GM21515 (cell line): ENCODE measurements around the gene ST3GAL6.

Experiments used
- ATAC-seq: cut with Tn5 transposase; IDR thresholded peaks from one replicate; pipeline ENCODE4 v1.9.1; 2021; ENCODE audit not compliant: unreplicated experiment

Gene ST3GAL6

DNA sequence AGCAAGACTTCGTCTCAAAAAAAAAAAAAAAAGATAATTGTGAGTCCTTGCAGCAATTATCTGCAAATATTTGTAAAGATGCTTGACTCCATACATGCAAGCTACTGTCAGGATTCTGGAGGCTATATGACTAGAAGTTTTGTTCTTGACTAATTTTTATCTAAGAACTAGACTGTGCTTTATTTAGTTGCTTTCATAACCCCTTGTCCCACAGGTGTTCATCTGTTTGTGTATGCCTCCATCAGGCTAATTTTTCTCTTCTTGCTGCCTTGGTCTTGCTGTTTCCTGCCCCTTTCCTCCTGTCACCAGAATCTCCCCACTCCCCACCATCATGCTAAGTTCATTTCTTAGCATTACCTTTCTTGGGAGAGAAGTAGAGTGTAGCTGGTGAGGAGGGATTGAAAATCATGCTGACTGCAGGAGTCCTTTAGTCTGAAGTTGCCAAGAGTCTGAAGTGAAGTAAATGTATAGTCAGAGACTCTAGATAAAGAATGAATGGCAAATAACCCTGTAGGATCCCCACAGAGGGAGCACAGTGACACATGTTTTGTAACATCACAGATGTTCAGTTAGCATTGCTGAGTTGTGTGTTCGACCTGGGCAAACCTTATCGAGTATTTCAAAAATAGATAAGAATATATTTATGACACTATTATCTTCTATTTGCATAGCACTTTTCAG is 12.5 kb downstream of the ST3GAL6 start:
- no peak for ATAC-seq

DNA sequence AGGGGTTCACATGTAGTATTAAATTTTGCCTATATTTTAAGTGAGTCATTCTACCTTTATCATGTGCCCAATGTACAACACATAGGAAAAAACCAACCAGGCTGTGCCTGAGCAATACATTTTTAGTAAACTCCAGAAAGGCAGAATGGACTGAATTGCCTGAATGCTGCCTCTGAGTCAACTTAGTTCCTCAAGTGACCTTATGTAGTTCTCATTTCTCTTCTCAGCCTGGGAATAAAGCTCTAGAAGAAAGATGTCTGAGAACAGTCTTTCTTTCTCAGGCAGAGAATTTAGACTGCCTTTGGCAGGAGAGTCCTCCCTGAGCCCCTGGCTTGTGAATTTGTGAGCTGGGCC is 13.0 kb downstream of the ST3GAL6 start:
- ATAC-seq = no peak

- no peak for ATAC-seq
These were observed 14.1 kb downstream of the ST3GAL6 start for GRCh38 chr3:98777286-98777685.

DNA sequence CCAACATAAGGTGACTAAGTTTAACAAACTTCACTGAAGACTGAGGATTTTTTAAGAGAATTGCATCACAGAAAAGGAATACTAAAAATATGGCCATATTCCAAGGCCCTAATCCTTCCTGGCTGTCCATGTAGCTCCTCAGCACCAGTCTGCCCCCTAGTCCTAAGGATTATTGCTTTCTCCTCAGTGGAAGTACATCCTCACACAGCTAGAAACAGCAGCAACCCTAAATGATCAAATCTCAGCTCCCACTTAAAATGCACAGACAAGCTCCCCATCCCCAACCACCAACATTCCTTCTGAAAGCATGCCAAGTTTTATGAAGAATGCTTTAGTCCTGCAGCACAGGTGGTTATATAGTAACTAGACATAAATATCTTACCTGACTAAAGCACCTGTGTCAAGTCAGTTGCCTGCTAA is 14.7 kb downstream of the ST3GAL6 start:
- ATAC-seq = no peak

- ATAC-seq = no peak
These were observed 15.2 kb downstream of the ST3GAL6 start for GRCh38 chr3:98778383-98778782.

GRCh38 chr3:98778852-98779413 is 15.8 kb downstream of the ST3GAL6 start:
- no peak for ATAC-seq

GRCh38 chr3:98779541-98780335 is 16.6 kb downstream of the ST3GAL6 start:
- no peak for ATAC-seq

DNA sequence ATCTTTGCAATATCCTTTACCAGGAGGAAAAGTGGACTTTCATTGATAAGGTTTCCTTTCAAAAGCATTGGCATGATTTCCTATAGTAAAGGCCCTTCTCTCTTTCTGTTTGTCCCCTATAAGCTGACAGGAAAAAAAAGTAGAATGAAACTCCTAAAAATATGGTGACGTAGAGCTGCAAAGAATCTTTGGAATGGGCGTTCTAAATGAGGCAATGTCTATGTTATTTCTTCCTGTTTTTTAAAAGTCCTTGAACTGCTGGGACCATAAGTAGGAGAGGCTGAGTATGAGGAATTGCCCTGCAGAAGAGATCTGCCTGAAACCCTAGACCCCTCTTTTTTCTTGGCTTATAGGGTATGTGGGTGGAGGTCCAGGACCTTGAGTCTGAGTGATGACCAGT is 17.2 kb downstream of the ST3GAL6 start:
- no peak for ATAC-seq

DNA sequence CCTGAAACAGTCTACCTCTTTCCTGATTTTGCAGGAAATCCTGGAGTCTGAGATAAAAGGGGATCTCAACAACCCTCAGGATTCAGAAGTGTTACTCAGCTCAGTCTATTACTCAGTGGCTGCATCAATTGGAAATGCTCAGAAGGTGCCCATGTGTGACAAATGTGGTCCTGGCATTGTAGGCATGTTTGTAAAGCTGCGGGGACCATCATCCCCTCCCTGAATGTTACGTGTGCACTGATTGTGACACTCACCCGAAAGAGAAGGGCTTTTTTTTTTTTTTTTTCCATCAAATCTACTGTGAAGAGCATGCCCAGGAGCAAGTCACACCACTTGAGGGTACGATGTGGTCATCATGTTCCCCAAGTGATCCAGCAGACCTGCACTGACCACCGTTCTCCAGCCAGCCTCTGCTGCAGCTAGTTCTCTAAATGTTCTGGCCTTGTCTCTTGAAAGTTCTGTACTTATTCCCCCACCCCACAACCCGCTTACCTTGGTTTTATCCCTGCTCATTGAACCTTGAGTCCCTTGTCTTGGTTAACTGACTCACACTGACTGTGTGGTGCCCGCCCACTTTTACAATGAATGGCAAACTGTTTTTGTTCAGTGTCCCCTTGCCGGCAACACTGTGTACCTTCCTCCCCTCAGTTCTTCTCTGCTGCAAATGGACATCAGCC is 19.8 kb downstream of the ST3GAL6 start:
- no peak for ATAC-seq

DNA sequence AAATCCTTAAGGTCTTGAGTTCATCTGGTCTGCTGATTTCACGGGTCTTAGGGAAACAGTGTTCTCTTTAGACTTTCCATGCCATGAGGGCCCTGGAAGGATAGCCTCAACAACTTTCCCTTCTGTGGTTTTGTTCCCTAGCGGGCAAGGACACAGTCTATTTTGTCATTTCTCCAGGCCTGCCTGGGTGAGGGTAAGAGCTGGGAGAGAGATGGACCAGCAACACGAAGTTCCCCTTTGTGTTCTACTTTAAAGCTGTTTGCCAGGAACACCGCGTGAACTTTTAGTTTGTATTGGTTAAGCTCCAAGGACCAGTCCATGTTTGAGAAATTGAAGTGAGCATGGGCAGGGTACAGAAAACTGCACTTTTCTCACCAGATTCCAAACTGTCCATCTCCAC is 20.9 kb downstream of the ST3GAL6 start:
- no peak for ATAC-seq

- no peak for ATAC-seq
These were observed 21.8 kb downstream of the ST3GAL6 start for GRCh38 chr3:98784666-98785600.

- ATAC-seq = no peak
These were observed 23.3 kb downstream of the ST3GAL6 start for GRCh38 chr3:98786364-98787006.

- ATAC-seq = no peak
These were observed 24.0 kb downstream of the ST3GAL6 start for GRCh38 chr3:98787181-98787580.

GRCh38 chr3:98788651-98789050 is 25.5 kb downstream of the ST3GAL6 start:
- no peak for ATAC-seq

- ATAC-seq = no peak
These were observed 28.5 kb downstream of the ST3GAL6 start for GRCh38 chr3:98791341-98792325.

DNA sequence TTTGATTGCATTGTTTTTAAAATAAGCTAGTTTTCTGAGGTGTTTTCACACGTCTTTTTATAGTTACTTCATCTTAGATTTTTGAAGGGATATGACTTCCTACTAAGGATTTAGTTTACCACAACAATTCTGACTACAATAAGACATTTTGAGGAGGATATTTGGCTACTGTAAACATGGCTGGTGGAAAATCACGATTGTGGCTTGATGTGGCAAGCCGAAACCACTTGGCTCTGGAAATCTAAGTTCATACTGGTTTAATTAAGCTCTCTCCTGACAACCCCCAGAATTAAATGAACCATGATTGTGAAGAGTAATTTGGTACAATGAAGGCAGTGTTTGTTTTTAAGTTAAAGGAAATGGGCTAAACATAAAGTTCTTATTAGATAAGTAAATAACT is 30.8 kb downstream of the ST3GAL6 start:
- ATAC-seq = no peak

- no peak for ATAC-seq
These were observed 33.2 kb downstream of the ST3GAL6 start for GRCh38 chr3:98796334-98796733.

DNA sequence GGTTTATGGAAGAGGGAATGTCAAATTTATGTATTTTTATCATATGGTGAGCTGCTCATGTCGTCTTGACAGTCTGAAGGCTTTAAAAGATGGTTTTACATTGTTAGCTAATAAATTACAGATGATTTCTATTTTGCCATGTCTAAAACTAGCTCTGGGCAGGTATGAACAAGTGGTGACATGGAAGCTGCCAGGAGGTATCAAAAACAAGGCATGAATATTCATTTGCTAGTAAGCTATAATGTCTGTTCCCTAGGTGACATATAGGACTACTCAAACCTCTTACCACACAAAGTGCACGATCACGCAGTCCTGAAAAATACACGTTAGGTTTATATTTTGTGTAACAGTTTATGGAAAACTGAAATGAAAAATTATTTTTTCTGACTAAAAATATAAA is 34.8 kb downstream of the ST3GAL6 start:
- ATAC-seq = no peak

GRCh38 chr3:98798820-98799219 is 35.7 kb downstream of the ST3GAL6 start:
- ATAC-seq = no peak
